ENCODE results near the gene SPDYE5. TPM values are rescaled to one million over a fixed set of nuclear protein-coding genes. Genes with fewer than 3 reads are reported as not detected.
"Not testable (repeated sequence)": the region's sequence is repeated elsewhere in the genome, so short reads cannot be mapped to it uniquely, and the experiment has no call there.

Gene SPDYE5
- polyA plus RNA-seq, 1 of the 3 experiments (the other 2 are of a cell fraction): not detected

GRCh38 chr7:75485979-75486643 lies 6.0 kb upstream of the SPDYE5 start, which contains the start of gene POM121C:
Gene POM121C (minus strand): TSS chr7:75486299. CDS start chr7:75441496, 44,803 bp downstream.
- H4K20me1 ChIP-seq (ENCODE audit: insufficient read depth); H3F3A ChIP-seq (replicated peaks; ENCODE audit: insufficient read depth); H3K4me1 ChIP-seq (ENCODE audit: control insufficient read depth in 1 of 2, insufficient read depth in 2 of 2, low read depth in 1 of 2, low read length in 1 of 2); H3K27me3 ChIP-seq (ENCODE audit: insufficient read depth); H3K9me3 ChIP-seq; H3K9me2 ChIP-seq; CTCF ChIA-PET; H3K36me3 ChIP-seq (replicated peaks in 1 of 2; ENCODE audit: control insufficient read depth in 1 of 2, insufficient read depth in 2 of 2, low read length in 1 of 2): not testable (repeated sequence)
- Histone ChIP-seq H3K27ac (ENCODE audit: low read depth in 2 of 2, low read length in 1 of 2) (peak within 1 kb of the TSS; percentile 75 to 85), H3K4me2 (peak within 1 kb of the TSS; percentile 93), H3K9ac (peak within 1 kb of the TSS; percentile 93), H2AFZ (ENCODE audit: low read depth) (peak within 1 kb of the TSS; percentile 100), H3K79me2 (ENCODE audit: insufficient read depth) (peaks cover 39% of the 10 kb centered on the region), H3K4me3 (ENCODE audit: low read depth in 2 of 2, low read length in 1 of 2) (peak within 1 kb of the TSS; percentile 86 to 93)
- POLR2A ChIA-PET: interaction anchor here (0.7 kb wide), 1 partner anchor 153 kb away, joined by 3 read pairs; no protein-coding TSS in a partner anchor
- WGBS (ENCODE audit: low lambda C conversion rate): 2% methylated on average over 23 of the region's 49 CpGs
- DNase-seq: peak; percentile 93
- TF ChIP-seq ELF1 (IDR thresholded peaks at IDR 0.05) (peak; percentile 76), MXI1 (IDR thresholded peaks at IDR 0.05; ENCODE audit: low read depth, low read length) (peak; percentile 85; the same call in 1 of the 2 replicates), PBX3 (IDR thresholded peaks at IDR 0.05) (0 out of 2 replicates have a peak, but pooled peaks have one; percentile 18), MAX (IDR thresholded peaks at IDR 0.05; ENCODE audit: low read depth) (peak; percentile 58; the same call in 1 of the 2 replicates), NRF1 (IDR thresholded peaks at IDR 0.05; ENCODE audit: low read depth, low read length) (peak; percentile 94), SIN3A (IDR thresholded peaks at IDR 0.05; ENCODE audit: borderline replicate concordance, low read depth, low read length) (peak; percentile 71; the same call in 1 of the 2 replicates), POLR2AphosphoS5 (IDR thresholded peaks at IDR 0.05; ENCODE audit: low read depth, low read length) (peak; percentile 89), GABPA (IDR thresholded peaks at IDR 0.05; ENCODE audit: low read depth) (peak; percentile 81), CHD2 (IDR thresholded peaks at IDR 0.05; ENCODE audit: low read length, partially characterized antibody) (peak; percentile 52)
- TF ChIP-seq, protein P1, sequence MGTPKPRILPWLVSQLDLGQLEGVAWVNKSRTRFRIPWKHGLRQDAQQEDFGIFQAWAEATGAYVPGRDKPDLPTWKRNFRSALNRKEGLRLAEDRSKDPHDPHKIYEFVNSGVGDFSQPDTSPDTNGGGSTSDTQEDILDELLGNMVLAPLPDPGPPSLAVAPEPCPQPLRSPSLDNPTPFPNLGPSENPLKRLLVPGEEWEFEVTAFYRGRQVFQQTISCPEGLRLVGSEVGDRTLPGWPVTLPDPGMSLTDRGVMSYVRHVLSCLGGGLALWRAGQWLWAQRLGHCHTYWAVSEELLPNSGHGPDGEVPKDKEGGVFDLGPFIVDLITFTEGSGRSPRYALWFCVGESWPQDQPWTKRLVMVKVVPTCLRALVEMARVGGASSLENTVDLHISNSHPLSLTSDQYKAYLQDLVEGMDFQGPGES (IDR thresholded peaks at IDR 0.05; ENCODE audit: low read depth, low read length): peak; percentile 24; the same call in 1 of the 2 replicates

DNA sequence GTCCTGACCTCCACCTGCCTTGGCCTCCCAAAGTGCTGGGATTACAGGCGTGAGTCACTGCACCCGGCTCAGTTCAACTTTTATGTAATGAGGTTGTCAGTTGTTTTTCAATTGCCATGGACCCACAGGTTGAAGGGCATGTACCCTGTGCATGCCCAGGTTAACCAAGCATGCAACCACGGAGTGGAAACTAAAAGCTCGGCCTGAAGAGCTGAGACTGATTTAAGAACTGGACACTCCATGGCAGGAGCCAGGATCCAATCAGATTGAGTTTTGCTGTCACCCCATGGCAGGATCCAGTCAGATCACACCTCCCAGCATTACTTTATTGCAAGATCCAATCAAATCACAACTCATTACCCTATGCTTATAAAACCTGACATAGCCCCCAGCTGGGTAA lies 16.9 kb downstream of the SPDYE5 start:
- H3K36me3 ChIP-seq (replicated peaks in 1 of 2; ENCODE audit: control insufficient read depth in 1 of 2, insufficient read depth in 2 of 2, low read length in 1 of 2); H4K20me1 ChIP-seq (ENCODE audit: insufficient read depth); H3K9ac ChIP-seq; H3K27me3 ChIP-seq (ENCODE audit: insufficient read depth); H3K79me2 ChIP-seq (ENCODE audit: insufficient read depth); POLR2A ChIA-PET; H3K27ac ChIP-seq (ENCODE audit: low read depth in 2 of 2, low read length in 1 of 2); DNase-seq; H3F3A ChIP-seq (replicated peaks; ENCODE audit: insufficient read depth); H3K9me3 ChIP-seq; H3K4me3 ChIP-seq (ENCODE audit: low read depth in 2 of 2, low read length in 1 of 2); CTCF ChIA-PET; H3K9me2 ChIP-seq; H2AFZ ChIP-seq (ENCODE audit: low read depth); H3K4me1 ChIP-seq (ENCODE audit: control insufficient read depth in 1 of 2, insufficient read depth in 2 of 2, low read depth in 1 of 2, low read length in 1 of 2); H3K4me2 ChIP-seq: not testable (repeated sequence)
- no CpG with 5 or more reads among the region's 4 CpGs for WGBS (ENCODE audit: low lambda C conversion rate)

GRCh38 chr7:75518842-75519241 lies 26.7 kb downstream of the SPDYE5 start:
- H4K20me1 ChIP-seq (ENCODE audit: insufficient read depth); H2AFZ ChIP-seq (ENCODE audit: low read depth); H3K27ac ChIP-seq (ENCODE audit: low read depth in 2 of 2, low read length in 1 of 2); H3K4me3 ChIP-seq (ENCODE audit: low read depth in 2 of 2, low read length in 1 of 2); H3K4me2 ChIP-seq; H3K4me1 ChIP-seq (ENCODE audit: control insufficient read depth in 1 of 2, insufficient read depth in 2 of 2, low read depth in 1 of 2, low read length in 1 of 2); POLR2A ChIA-PET; H3K9ac ChIP-seq; DNase-seq; H3K27me3 ChIP-seq (ENCODE audit: insufficient read depth); H3K9me2 ChIP-seq; H3F3A ChIP-seq (replicated peaks; ENCODE audit: insufficient read depth): not testable (repeated sequence)
- WGBS (ENCODE audit: low lambda C conversion rate): 99% methylated on average over 2 of the region's 2 CpGs
- H3K79me2 ChIP-seq (ENCODE audit: insufficient read depth): peaks cover 65% of the 10 kb centered on the region
- CTCF ChIA-PET: interaction anchor here (0.7 kb wide), 1 partner anchor 121 kb away, joined by 3 read pairs; no protein-coding TSS in a partner anchor
- peaks cover 12% of the 10 kb centered on the region for H3K9me3 ChIP-seq
- peaks cover 40 to 66% of the 10 kb centered on the region in 2 experiments for H3K36me3 ChIP-seq (replicated peaks in 1 of 2; ENCODE audit: control insufficient read depth in 1 of 2, insufficient read depth in 2 of 2, low read length in 1 of 2)

DNA sequence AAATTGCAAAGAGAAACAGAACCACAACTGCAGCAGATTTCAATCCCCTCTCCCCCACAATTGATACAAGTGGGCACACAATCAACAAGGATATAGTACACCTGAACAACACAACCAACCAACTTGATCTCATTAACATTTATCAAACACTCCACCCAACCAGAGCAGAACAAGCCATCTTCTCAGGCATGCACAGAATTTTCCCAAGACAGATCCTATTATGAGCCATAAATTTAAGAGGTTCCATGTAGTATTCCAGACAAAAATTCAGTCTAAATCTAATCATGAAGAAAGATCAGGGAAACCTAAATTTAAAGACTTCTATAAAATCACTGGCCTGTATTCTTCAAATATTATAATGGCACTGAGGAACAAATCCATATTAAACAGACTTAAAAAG lies 29.6 kb downstream of the SPDYE5 start:
- H3K4me1 ChIP-seq (ENCODE audit: control insufficient read depth in 1 of 2, insufficient read depth in 2 of 2, low read depth in 1 of 2, low read length in 1 of 2); H3K9ac ChIP-seq; DNase-seq; H3K4me2 ChIP-seq; CTCF ChIA-PET; H2AFZ ChIP-seq (ENCODE audit: low read depth); POLR2A ChIA-PET; H3F3A ChIP-seq (replicated peaks; ENCODE audit: insufficient read depth); H3K4me3 ChIP-seq (ENCODE audit: low read depth in 2 of 2, low read length in 1 of 2); H3K27ac ChIP-seq (ENCODE audit: low read depth in 2 of 2, low read length in 1 of 2); H3K9me2 ChIP-seq; H3K27me3 ChIP-seq (ENCODE audit: insufficient read depth): not testable (repeated sequence)
- Histone ChIP-seq H3K79me2 (ENCODE audit: insufficient read depth) (peaks cover 94% of the 10 kb centered on the region), H3K9me3 (peaks cover 12% of the 10 kb centered on the region), H3K36me3 (replicated peaks in 1 of 2; ENCODE audit: control insufficient read depth in 1 of 2, insufficient read depth in 2 of 2, low read length in 1 of 2) (peaks cover 40 to 79% of the 10 kb centered on the region in 2 experiments), H4K20me1 (ENCODE audit: insufficient read depth) (peaks cover 16% of the 10 kb centered on the region)
